ENCODE measurements around the gene PDXP. TPM values are rescaled to one million over a fixed set of nuclear protein-coding genes. Genes with fewer than 3 reads are reported as not detected.
A peak's percentile ranks its signal among the peaks of the same experiment; 100 is the strongest.

PDXP gene
- total RNA-seq, 1 donor from 2014 or later: 13.4 TPM

DNA sequence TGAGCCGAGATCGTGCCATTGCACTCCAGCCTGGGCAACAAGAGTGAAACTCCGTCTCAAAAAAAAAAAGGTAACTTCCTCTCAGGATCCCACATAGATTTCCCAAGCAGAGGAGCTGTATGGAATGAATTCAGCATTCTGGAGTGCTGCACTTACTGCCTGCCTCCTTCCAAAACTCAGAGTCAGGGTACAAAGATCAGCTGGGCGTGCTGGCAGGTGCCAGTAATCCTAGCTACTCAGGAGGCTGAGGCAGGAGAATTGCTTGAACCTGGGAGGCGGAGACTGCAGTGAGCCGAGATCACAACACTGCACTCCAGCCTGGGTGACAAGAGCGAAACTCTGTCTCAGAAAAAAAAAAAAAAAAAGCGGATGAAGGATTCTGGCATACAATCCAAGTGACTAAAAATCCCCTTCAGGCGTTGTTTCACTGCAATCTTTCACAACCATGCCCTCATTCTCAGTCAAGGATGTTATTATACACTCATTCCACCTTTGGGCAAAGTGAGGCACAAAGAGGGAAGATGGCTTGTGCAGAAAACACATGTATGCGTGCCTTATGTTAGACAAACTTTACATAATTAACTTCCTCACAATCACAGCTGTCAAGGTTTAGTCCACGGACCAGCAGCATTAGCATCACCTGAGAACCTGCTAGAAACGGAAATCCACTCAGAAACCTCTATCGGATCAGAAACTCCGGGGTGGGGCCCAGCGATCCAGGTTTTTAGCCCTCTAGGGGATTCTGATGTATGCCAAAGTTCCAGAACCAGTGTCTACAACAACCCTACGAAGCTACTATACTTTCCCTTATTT is 26.5 kb downstream of the PDXP start:
- Mint-ChIP-seq H3K27me3 (ENCODE audit: unreplicated experiment) (no peaks in the 10 kb centered on the region), H3K27ac (ENCODE audit: unreplicated experiment) (no peak overlapping the region), H3K9me3 (ENCODE audit: unreplicated experiment) (no peaks in the 10 kb centered on the region), H3K4me1 (ENCODE audit: unreplicated experiment) (peaks cover 6% of the 10 kb centered on the region), H3K36me3 (ENCODE audit: low read depth, unreplicated experiment) (no peaks in the 10 kb centered on the region), H3K4me3 (ENCODE audit: unreplicated experiment) (no peak overlapping the region)
- TF ChIP-seq, protein P1, sequence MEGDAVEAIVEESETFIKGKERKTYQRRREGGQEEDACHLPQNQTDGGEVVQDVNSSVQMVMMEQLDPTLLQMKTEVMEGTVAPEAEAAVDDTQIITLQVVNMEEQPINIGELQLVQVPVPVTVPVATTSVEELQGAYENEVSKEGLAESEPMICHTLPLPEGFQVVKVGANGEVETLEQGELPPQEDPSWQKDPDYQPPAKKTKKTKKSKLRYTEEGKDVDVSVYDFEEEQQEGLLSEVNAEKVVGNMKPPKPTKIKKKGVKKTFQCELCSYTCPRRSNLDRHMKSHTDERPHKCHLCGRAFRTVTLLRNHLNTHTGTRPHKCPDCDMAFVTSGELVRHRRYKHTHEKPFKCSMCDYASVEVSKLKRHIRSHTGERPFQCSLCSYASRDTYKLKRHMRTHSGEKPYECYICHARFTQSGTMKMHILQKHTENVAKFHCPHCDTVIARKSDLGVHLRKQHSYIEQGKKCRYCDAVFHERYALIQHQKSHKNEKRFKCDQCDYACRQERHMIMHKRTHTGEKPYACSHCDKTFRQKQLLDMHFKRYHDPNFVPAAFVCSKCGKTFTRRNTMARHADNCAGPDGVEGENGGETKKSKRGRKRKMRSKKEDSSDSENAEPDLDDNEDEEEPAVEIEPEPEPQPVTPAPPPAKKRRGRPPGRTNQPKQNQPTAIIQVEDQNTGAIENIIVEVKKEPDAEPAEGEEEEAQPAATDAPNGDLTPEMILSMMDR (IDR thresholded peaks at IDR 0.05; ENCODE audit: unreplicated experiment): no peak
- no peak for DNase-seq (ENCODE audit: low spot score)

DNA sequence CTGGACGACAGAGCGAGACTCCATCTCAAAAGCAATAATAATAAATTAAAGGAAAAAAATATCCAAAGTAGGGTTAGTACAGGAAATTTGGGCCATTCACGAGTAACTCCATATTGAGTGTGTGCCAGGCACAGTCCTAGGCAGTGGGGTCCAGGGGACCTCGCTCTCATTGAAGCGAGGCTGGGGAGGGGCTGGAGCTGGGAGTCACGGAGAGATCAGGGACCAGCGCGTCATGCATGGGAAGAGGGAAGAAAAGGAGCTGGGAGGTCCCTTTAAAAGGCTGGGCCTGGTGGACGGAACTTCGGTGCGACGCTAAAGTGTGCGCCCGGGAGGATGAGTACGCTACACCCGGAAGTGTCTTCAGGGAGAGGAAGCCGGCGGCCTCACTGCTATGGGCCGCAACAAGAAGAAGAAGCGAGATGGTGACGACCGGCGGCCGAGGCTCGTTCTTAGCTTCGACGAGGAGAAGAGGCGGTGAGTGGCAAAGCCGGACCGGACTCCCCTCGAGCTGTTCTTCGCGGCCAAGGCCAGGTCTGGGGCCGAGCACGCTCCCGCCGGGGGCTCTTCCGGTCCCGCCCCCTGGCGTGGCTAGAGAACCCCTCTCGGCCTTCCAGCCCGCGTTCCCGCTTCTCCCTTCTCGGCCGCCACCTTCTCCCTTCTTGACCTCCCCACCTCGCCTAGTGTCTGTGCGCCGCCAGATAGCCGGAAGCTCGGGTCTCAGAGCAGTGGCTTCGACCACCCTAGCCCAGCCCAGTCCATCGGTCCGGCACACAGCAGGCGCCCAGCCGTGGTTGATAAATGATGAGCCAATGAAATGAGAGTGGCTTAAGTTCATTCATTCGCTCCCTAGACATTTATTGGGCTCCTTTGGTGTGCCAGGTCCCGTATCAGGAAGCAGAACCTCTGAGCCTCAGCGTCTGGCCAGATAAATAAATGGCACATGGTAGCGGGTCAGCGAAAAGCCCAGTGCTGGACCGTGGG is 27.8 kb downstream of the PDXP start, which contains the start of gene NOL12:
TSS of gene NOL12 (plus strand) at position 342 of the 981 bp plus-strand sequence. CDS start at position 392, 50 bp downstream.
- Mint-ChIP-seq H3K9me3 (ENCODE audit: unreplicated experiment) (no peaks in the 10 kb centered on the region), H3K27ac (ENCODE audit: unreplicated experiment) (peak within 1 kb of the TSS; percentile 77), H3K4me1 (ENCODE audit: unreplicated experiment) (peaks cover 6% of the 10 kb centered on the region), H3K27me3 (ENCODE audit: unreplicated experiment) (no peaks in the 10 kb centered on the region), H3K36me3 (ENCODE audit: low read depth, unreplicated experiment) (peaks cover 4% of the 10 kb centered on the region), H3K4me3 (ENCODE audit: unreplicated experiment) (peak within 1 kb of the TSS; percentile 93)
- TF ChIP-seq, protein P1 (IDR thresholded peaks at IDR 0.05; ENCODE audit: unreplicated experiment): no peak
- peak; percentile 69 for DNase-seq (ENCODE audit: low spot score)

DNA sequence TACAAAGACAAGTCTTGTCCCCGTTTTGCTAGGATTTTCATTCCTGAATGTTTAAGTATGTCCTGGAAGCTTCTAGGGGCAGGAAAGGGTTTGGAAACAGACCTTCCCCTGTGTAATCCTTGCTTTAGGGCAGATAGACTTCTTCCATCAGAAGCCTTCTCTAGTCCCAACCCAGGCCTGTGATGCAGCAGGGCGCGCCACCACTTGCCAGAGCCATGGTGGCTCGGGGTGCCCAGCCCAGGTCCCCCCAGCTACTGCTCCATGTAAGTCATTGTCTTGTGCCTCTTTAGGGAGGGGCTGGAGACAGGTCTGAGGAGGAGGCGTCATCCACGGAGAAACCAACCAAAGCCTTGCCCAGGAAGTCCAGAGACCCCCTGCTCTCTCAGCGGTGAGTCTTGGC is 31.9 kb downstream of the PDXP start:
- peaks cover 6% of the 10 kb centered on the region for H3K4me1 Mint-ChIP-seq (ENCODE audit: unreplicated experiment)
- no peak overlapping the region for H3K4me3 Mint-ChIP-seq (ENCODE audit: unreplicated experiment)
- TF ChIP-seq, protein P1 (IDR thresholded peaks at IDR 0.05; ENCODE audit: unreplicated experiment): no peak
- no peaks in the 10 kb centered on the region for H3K27me3 Mint-ChIP-seq (ENCODE audit: unreplicated experiment)
- H3K36me3 Mint-ChIP-seq (ENCODE audit: low read depth, unreplicated experiment): peaks cover 18% of the 10 kb centered on the region
- H3K9me3 Mint-ChIP-seq (ENCODE audit: unreplicated experiment): no peaks in the 10 kb centered on the region
- no peak for DNase-seq (ENCODE audit: low spot score)
- H3K27ac Mint-ChIP-seq (ENCODE audit: unreplicated experiment): no peak overlapping the region

DNA sequence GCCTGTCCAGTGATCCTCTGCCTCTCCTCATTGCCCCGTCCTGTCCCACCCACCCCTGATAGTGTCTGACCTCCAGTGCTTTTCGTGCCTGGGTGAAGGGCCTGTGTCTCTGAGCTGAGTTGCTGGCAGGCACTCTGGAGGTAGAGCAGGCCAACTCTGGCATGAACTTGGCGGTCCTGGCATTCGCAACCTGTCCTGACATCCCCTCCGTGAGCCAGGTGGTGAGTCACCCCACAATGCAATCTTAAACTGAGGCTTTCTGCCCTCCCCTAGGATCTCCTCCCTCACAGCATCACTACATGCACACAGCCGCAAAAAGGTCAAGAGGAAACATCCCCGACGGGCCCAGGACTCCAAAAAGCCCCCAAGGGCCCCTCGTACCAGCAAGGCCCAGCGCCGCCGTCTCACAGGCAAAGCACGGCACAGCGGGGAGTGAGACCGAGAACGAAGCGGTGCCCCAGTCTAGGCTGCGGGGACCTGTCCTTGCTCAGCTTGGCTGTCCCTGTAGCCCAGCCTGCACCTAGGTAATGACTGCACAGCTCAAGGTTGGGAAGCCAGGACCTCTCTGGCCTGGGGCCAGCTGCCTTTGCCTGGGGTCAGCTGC is 32.5 kb downstream of the PDXP start:
- no peak for DNase-seq (ENCODE audit: low spot score)
- no peaks in the 10 kb centered on the region for H3K27me3 Mint-ChIP-seq (ENCODE audit: unreplicated experiment)
- H3K4me1 Mint-ChIP-seq (ENCODE audit: unreplicated experiment): peaks cover 6% of the 10 kb centered on the region
- H3K27ac Mint-ChIP-seq (ENCODE audit: unreplicated experiment): no peak overlapping the region
- TF ChIP-seq, protein P1 (IDR thresholded peaks at IDR 0.05; ENCODE audit: unreplicated experiment): no peak
- no peak overlapping the region for H3K4me3 Mint-ChIP-seq (ENCODE audit: unreplicated experiment)
- H3K9me3 Mint-ChIP-seq (ENCODE audit: unreplicated experiment): no peaks in the 10 kb centered on the region
- peaks cover 18% of the 10 kb centered on the region for H3K36me3 Mint-ChIP-seq (ENCODE audit: low read depth, unreplicated experiment)
